Esophagus muscularis mucosa (tissue), 4 donors: ENCODE results near the gene HRH2. TPM values are rescaled to one million over a fixed set of nuclear protein-coding genes. Genes with fewer than 3 reads are reported as not detected.

Experiments used
- DNase-seq: peaks from one replicate; pipeline ENCODE4 v3.0.0-alpha.2; 2017; ENCODE audit errors: extremely low spot score
- H3K27ac ChIP-seq, 4 donors: fragments of 200-600 bp; sonication (generic); replicated peaks in 1 of 4; 1 replicate in 3 of 4; 2 replicates in 1 of 4; pipeline ENCODE4 v1.5.1; 2016 to 2019; ENCODE audit warnings: mild to moderate bottlenecking in 1 of 4
- H3K27me3 ChIP-seq, 4 donors: fragments of 200-600 bp; sonication (generic); one replicate each; pipeline versions ENCODE4 v1.5.1 to v1.6.0; 2016 to 2019
- H3K36me3 ChIP-seq, 4 donors: fragments of 200-600 bp; sonication (generic); one replicate each; pipeline ENCODE4 v1.5.1; 2016 to 2019
- H3K4me1 ChIP-seq, 4 donors: fragments of 200-600 bp; sonication (generic); one replicate each; pipeline ENCODE4 v1.5.1; 2016 to 2019
- H3K4me3 ChIP-seq, 4 donors: fragments of 200-600 bp; sonication (generic); 1 replicate in 2 of 4; 2 replicates in 2 of 4; pipeline ENCODE4 v1.5.1; 2016 to 2019; ENCODE audit warnings: mild to moderate bottlenecking in 4 of 4, moderate library complexity in 1 of 4
- H3K9me3 ChIP-seq, 4 donors: fragments of 200-600 bp; sonication (generic); 1 replicate in 3 of 4; 2 replicates in 1 of 4; pipeline ENCODE4 v1.5.1; 2016 to 2019
- CTCF ChIP-seq, 3 experiments: fragments of 200-600 bp in 2 of 3; fragments of 450-650 bp in 1 of 3; sonication (generic) in 2 of 3; IDR thresholded peaks; one replicate each; pipeline ENCODE4 v1.5.1; 2017 to 2019; ENCODE audit warnings: antibody characterized with exemption in 3 of 3, mild to moderate bottlenecking in 2 of 3, moderate library complexity in 1 of 3
- EP300 ChIP-seq: sonication (generic); formaldehyde crosslinking; IDR thresholded peaks from one replicate; pipeline ENCODE4 v1.6.1; 2017; ENCODE audit warnings: antibody characterized with exemption
- POLR2A ChIP-seq: fragments of 450-650 bp; IDR thresholded peaks from one replicate; pipeline ENCODE4 v1.6.1; 2017; ENCODE audit warnings: antibody characterized with exemption, moderate library complexity, mild to moderate bottlenecking, low read depth
- POLR2AphosphoS5 ChIP-seq, 2 donors: sonication (generic); formaldehyde crosslinking; IDR thresholded peaks; one replicate each; pipeline ENCODE4 v1.6.1; 2017; ENCODE audit warnings: antibody characterized with exemption in 2 of 2
- WGBS: methylation state at CpG from one replicate; pipeline ENCODE4 v1.1.5; 2018; 5-methylcytosine and 5-hydroxymethylcytosine counted together
- intact Hi-C: fragments of 100-400 bp; cut with DNase I; formaldehyde crosslinking; loops from one replicate; pipeline ENCODE4 v1.15.1; 2023
- total RNA-seq, 4 donors: library from RNA; depleted of rRNA; stranded (reverse); fragments of >200 nt; gene quantifications; one replicate each; pipeline versions ENCODE4 v1.1.0 to v1.2.1, GENCODE V29; 2016

Gene HRH2
- total RNA-seq, 4 donors from 2014 or later = 1.9 to 10.9 (median 2.8) TPM

- Histone ChIP-seq H3K36me3 (no peaks in the 10 kb centered on the region), H3K9me3 (peaks cover 0 to 7% (median 3%) of the 10 kb centered on the region in 4 donors), H3K27me3 (peaks cover 0 to 67% (median 9%) of the 10 kb centered on the region in 4 donors), H3K4me1 (peaks cover 0 to 9% (median 8%) of the 10 kb centered on the region in 4 donors), H3K4me3 (no peak overlapping the region), H3K27ac (no peak overlapping the region)
- intact Hi-C loops = no loop called here
- TF ChIP-seq POLR2A (no peak), CTCF (IDR thresholded peaks at IDR 0.05) (no peak), EP300 (no peak), POLR2AphosphoS5 (IDR thresholded peaks at IDR 0.05) (no peak)
- 6% methylated on average over 22 of the region's 33 CpGs for WGBS
- DNase-seq = no peak
Observed at GRCh38 chr5:175728885-175729828, 71.3 kb downstream of the HRH2 start.

- no peak for TF ChIP-seq POLR2A
- TF ChIP-seq POLR2AphosphoS5 (IDR thresholded peaks at IDR 0.05) = no peak
- TF ChIP-seq CTCF (IDR thresholded peaks at IDR 0.05) = peak; percentile 82 to 93 (median 92)
- H3K4me1 ChIP-seq = peaks cover 0 to 9% (median 8%) of the 10 kb centered on the region in 4 donors
- no peak overlapping the region for H3K4me3 ChIP-seq
- peaks cover 0 to 7% (median 3%) of the 10 kb centered on the region in 4 donors for H3K9me3 ChIP-seq
- H3K36me3 ChIP-seq = no peaks in the 10 kb centered on the region
- no peak overlapping the region for H3K27ac ChIP-seq
- H3K27me3 ChIP-seq = peaks cover 0 to 72% (median 9%) of the 10 kb centered on the region in 4 donors
- WGBS = 9% methylated on average over 8 of the region's 9 CpGs
- intact Hi-C loops = loop anchor here (5.0 kb wide), 1 partner anchor 847 kb away; no protein-coding TSS in a partner anchor
- peak; percentile 98 for DNase-seq
Observed at GRCh38 chr5:175729829-175730277, 72.0 kb downstream of the HRH2 start.

- 55% methylated on average over 3 of the region's 3 CpGs for WGBS
- no peak for DNase-seq
- no peaks in the 10 kb centered on the region for H3K36me3 ChIP-seq
- H3K27me3 ChIP-seq = peaks cover 0 to 78% (median 9%) of the 10 kb centered on the region in 4 donors
- H3K4me1 ChIP-seq = peaks cover 0 to 9% (median 8%) of the 10 kb centered on the region in 4 donors
- H3K27ac ChIP-seq = no peak overlapping the region
- H3K4me3 ChIP-seq = no peak overlapping the region
- intact Hi-C loops = loop anchor here (5.0 kb wide), 1 partner anchor 846 kb away; no protein-coding TSS in a partner anchor
- TF ChIP-seq POLR2AphosphoS5 (IDR thresholded peaks at IDR 0.05) (no peak), CTCF (IDR thresholded peaks at IDR 0.05) (no peak), EP300 (no peak), POLR2A (no peak)
- H3K9me3 ChIP-seq = peaks cover 0 to 7% (median 3%) of the 10 kb centered on the region in 4 donors
Observed at GRCh38 chr5:175731172-175731571, 73.3 kb downstream of the HRH2 start.

- intact Hi-C loops = loop anchor here (5.0 kb wide), 1 partner anchor 845 kb away; no protein-coding TSS in a partner anchor
Observed at GRCh38 chr5:175731756-175732465, 74.0 kb downstream of the HRH2 start.

More at GRCh38 chr5:175731756-175732465, 74.0 kb downstream of the HRH2 start:
- DNase-seq = no peak
- H3K36me3 ChIP-seq = no peaks in the 10 kb centered on the region
- TF ChIP-seq EP300 (no peak), CTCF (IDR thresholded peaks at IDR 0.05) (no peak), POLR2AphosphoS5 (IDR thresholded peaks at IDR 0.05) (no peak)
- no peak overlapping the region for H3K27ac ChIP-seq
- WGBS = 87% methylated on average over 4 of the region's 4 CpGs
- H3K27me3 ChIP-seq = peaks cover 0 to 84% (median 9%) of the 10 kb centered on the region in 4 donors
- H3K4me1 ChIP-seq = peaks cover 0 to 9% (median 8%) of the 10 kb centered on the region in 4 donors
- H3K4me3 ChIP-seq = no peak overlapping the region
- H3K9me3 ChIP-seq = peaks cover 0 to 7% (median 3%) of the 10 kb centered on the region in 4 donors
